Lower leg skin (tissue), 3 donors: ENCODE data around the gene ITGA6.

Source experiments
- POLR2A ChIP-seq, 2 donors: fragments of 450-650 bp; IDR thresholded peaks; one replicate each; pipeline ENCODE4 v1.6.1; 2016 to 2017; ENCODE audit warnings: antibody characterized with exemption in 2 of 2, mild to moderate bottlenecking in 1 of 2, moderate library complexity in 1 of 2
- TF ChIP-seq, protein P1 (sequence below), 3 donors: fragments of 450-650 bp; IDR thresholded peaks; one replicate each; pipeline ENCODE4 v1.5.1; 2016; ENCODE audit warnings: antibody characterized with exemption in 3 of 3, mild to moderate bottlenecking in 3 of 3, moderate library complexity in 2 of 3

DNA sequence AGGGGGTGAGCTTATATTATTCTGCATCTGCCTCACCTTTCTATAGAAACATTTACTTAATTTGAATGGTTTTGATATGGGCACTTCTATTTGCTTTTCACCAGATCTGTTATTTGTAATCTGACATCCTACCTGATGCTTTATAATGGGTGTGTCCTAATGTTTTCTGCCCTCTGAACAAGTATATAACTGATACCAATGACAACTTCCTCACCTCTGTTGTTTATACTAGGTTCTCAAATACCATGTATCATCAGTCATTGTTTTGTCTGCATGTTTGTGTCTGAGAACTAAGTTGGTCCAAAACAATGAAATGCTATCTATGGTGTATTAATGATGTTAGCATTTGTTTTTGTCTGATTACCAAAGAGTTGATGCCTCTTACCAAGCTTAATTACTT is 45.8 kb downstream of the ITGA6 start:
- TF ChIP-seq POLR2A (IDR thresholded peaks at IDR 0.05): no peak
- TF ChIP-seq, protein P1, sequence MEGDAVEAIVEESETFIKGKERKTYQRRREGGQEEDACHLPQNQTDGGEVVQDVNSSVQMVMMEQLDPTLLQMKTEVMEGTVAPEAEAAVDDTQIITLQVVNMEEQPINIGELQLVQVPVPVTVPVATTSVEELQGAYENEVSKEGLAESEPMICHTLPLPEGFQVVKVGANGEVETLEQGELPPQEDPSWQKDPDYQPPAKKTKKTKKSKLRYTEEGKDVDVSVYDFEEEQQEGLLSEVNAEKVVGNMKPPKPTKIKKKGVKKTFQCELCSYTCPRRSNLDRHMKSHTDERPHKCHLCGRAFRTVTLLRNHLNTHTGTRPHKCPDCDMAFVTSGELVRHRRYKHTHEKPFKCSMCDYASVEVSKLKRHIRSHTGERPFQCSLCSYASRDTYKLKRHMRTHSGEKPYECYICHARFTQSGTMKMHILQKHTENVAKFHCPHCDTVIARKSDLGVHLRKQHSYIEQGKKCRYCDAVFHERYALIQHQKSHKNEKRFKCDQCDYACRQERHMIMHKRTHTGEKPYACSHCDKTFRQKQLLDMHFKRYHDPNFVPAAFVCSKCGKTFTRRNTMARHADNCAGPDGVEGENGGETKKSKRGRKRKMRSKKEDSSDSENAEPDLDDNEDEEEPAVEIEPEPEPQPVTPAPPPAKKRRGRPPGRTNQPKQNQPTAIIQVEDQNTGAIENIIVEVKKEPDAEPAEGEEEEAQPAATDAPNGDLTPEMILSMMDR (IDR thresholded peaks at IDR 0.05): no peak
